ENCODE measurements around the gene ANXA8. TPM values are rescaled to one million over a fixed set of nuclear protein-coding genes. Genes with fewer than 3 reads are reported as not detected.
A peak's percentile ranks its signal among the peaks of the same experiment; 100 is the strongest.
"Not testable (repeated sequence)": the region's sequence is repeated elsewhere in the genome, so short reads cannot be mapped to it uniquely, and the experiment has no call there.

Gene ANXA8
- total RNA-seq, 1 experiment from 2014 or later = 1.1 TPM

DNA sequence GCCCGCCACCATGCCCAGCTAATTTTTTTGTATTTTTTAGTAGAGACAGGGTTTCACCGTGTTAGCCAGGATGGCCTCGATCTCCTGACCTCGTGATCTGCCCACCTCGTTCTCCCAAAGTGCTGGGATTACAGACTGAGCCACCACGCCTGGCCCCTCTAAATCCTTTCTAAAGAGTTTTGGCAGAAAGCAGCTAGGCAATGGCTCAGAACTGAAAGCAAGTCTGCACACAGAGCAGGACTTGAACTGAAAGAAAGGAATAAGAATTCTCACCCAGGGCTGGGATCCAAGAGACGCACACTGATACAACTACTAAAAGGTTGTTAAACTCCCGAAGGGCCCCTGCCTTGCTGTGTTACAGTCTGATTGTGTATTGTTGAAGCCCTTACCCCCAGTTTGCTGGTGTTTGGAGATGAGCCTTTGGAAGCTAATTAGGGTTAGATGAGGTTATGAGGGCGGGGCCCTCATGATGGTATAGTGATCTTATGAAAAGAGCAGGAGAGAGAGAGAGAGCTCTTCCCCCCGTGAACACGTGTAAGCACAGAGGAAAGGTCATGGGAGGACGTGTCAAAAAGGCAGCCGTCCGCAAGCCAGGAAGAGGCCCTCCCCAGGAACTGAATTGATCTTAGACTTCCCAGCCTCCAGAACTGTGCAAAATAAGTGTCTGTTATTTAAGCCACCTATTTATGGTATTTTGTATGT, 18.5 kb downstream of the ANXA8 start:
- CTCF ChIA-PET; H3K9me2 ChIP-seq (replicated peaks; ENCODE audit: low read length); H3K27me3 ChIP-seq (ENCODE audit: low read length); H3K79me2 ChIP-seq (ENCODE audit: low read length); POLR2A ChIA-PET (ENCODE audit: unreplicated experiment); H3K4me2 ChIP-seq (ENCODE audit: low read length); DNase-seq; H3F3A ChIP-seq (ENCODE audit: low read length, unreplicated experiment); H2AFZ ChIP-seq (ENCODE audit: low read length); H3K9me3 ChIP-seq (ENCODE audit: low read length); H3K36me3 ChIP-seq (ENCODE audit: low read depth, low read length); H3K4me3 ChIP-seq (ENCODE audit: low read length); H3K27ac ChIP-seq (ENCODE audit: low read length); H3K4me1 ChIP-seq (ENCODE audit: insufficient read depth, low read length); H3K9ac ChIP-seq (ENCODE audit: low read length); ATAC-seq; H4K20me1 ChIP-seq (ENCODE audit: low read length); intact Hi-C loops (cut with micrococcal nuclease); BruUV-seq (replicated peaks): not testable (repeated sequence)

DNA sequence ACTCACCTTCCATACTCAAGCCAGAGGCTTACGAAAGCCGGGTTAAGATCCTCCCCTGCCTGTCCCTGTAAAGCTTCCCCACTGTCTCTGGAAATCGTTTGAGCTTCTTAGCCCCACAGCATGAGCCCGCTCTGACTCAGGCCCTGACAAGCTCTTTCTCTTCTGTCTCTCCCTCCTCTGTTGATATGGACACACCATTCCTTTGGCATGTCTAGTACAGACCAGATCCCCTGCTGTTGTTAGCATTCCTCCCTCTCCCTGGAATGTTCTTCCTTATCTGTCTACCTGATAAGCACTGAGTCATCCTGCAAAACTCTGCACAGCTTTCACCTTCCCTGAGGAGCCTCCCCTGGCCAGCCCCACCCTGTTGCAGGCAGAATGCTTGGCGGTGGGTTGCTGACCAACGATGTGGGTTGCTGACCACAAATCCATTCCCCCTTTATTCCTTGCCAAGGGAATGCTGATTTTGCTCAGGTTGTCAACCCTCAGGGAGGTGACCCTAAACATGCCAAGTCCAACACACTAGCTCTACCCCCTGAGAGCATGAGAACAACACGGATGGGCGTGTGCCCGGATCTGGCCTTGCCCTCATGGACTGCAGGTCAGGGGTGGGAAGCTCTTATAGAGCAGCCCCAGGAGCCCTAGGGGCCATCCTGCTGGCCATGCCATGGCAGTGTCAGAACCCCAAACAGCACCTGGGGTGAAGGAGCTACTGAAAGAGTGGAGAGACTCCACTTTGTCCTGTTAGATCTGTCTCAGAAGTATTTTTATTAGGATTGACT, 21.1 kb downstream of the ANXA8 start:
- peak; percentile 72 for ATAC-seq
- intact Hi-C loops (cut with micrococcal nuclease); H3K4me3 ChIP-seq (ENCODE audit: low read length); H3K36me3 ChIP-seq (ENCODE audit: low read depth, low read length); H4K20me1 ChIP-seq (ENCODE audit: low read length); H3K27me3 ChIP-seq (ENCODE audit: low read length); POLR2A ChIA-PET (ENCODE audit: unreplicated experiment); H3K9me3 ChIP-seq (ENCODE audit: low read length); H3K9me2 ChIP-seq (replicated peaks; ENCODE audit: low read length); H3K27ac ChIP-seq (ENCODE audit: low read length); H3K79me2 ChIP-seq (ENCODE audit: low read length); H3K4me1 ChIP-seq (ENCODE audit: insufficient read depth, low read length); H2AFZ ChIP-seq (ENCODE audit: low read length); CTCF ChIA-PET; DNase-seq; BruUV-seq (replicated peaks); H3K9ac ChIP-seq (ENCODE audit: low read length); H3K4me2 ChIP-seq (ENCODE audit: low read length); H3F3A ChIP-seq (ENCODE audit: low read length, unreplicated experiment): not testable (repeated sequence)

DNA sequence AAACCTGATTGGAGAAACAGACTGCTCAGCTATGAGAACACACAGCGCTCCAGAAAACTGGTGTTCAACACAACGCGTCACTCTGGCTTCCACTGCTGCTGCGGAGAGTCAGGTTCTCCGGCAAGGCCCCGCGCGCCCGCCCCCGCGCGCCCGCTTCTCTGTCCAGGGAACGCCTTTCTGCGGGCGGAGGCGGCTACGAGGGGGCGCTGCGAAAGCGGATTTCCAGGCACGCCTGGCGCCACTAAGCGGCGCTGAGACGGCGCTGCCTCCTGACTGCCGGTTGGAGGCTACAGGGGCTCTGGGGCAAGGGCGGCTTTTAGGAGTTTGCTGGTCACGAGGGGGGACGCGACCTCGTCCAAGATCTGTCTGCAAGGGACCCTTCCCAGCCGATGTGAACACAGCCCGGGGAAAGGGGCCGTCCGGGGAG, 22.6 kb downstream of the ANXA8 start:
- H3K9me3 ChIP-seq (ENCODE audit: low read length); H3K9me2 ChIP-seq (replicated peaks; ENCODE audit: low read length); H3K36me3 ChIP-seq (ENCODE audit: low read depth, low read length); H4K20me1 ChIP-seq (ENCODE audit: low read length); H3K27me3 ChIP-seq (ENCODE audit: low read length); CTCF ChIA-PET; intact Hi-C loops (cut with micrococcal nuclease); H3K4me1 ChIP-seq (ENCODE audit: insufficient read depth, low read length); H2AFZ ChIP-seq (ENCODE audit: low read length); POLR2A ChIA-PET (ENCODE audit: unreplicated experiment); H3F3A ChIP-seq (ENCODE audit: low read length, unreplicated experiment); H3K9ac ChIP-seq (ENCODE audit: low read length); BruUV-seq (replicated peaks); H3K79me2 ChIP-seq (ENCODE audit: low read length); H3K27ac ChIP-seq (ENCODE audit: low read length): not testable (repeated sequence)
- peak; percentile 57 for DNase-seq
- Histone ChIP-seq H3K4me3 (ENCODE audit: low read length) (peak overlapping the region; percentile 40; the same call in 1 of the 2 replicates), H3K4me2 (ENCODE audit: low read length) (peak overlapping the region; percentile 68)
- TF ChIP-seq, protein P1, sequence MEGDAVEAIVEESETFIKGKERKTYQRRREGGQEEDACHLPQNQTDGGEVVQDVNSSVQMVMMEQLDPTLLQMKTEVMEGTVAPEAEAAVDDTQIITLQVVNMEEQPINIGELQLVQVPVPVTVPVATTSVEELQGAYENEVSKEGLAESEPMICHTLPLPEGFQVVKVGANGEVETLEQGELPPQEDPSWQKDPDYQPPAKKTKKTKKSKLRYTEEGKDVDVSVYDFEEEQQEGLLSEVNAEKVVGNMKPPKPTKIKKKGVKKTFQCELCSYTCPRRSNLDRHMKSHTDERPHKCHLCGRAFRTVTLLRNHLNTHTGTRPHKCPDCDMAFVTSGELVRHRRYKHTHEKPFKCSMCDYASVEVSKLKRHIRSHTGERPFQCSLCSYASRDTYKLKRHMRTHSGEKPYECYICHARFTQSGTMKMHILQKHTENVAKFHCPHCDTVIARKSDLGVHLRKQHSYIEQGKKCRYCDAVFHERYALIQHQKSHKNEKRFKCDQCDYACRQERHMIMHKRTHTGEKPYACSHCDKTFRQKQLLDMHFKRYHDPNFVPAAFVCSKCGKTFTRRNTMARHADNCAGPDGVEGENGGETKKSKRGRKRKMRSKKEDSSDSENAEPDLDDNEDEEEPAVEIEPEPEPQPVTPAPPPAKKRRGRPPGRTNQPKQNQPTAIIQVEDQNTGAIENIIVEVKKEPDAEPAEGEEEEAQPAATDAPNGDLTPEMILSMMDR (conservative IDR thresholded peaks at IDR 0.05; ENCODE audit: low read depth, low read length) = peak; percentile 41
- ATAC-seq = peak; percentile 64
